B cell (primary cell): ENCODE results near the gene HOXA4. TPM values are rescaled to one million over a fixed set of nuclear protein-coding genes. Genes with fewer than 3 reads are reported as not detected.
A peak's percentile ranks its signal among the peaks of the same experiment; 100 is the strongest.

Experiments
- ATAC-seq: fragments of 200-7000 bp; cut with Tn5 transposase; one replicate; pipeline ENCODE4 v1.10.0; 2021; ENCODE audit warnings: low read depth, mild to moderate bottlenecking, moderate number of reproducible peaks, moderate library complexity
- CTCF ChIA-PET: fragments of 350-600 bp; sonication (Branson Sonifier 250); formaldehyde crosslinking; loops from one replicate; lab custom pipeline; 2021; ENCODE audit warnings: antibody characterized with exemption, inconsistent platforms; lab: Charles Lee
- POLR2A ChIA-PET: fragments of 350-600 bp; sonication (Branson Sonifier 250); formaldehyde crosslinking; loops from one replicate; lab custom pipeline; 2021; ENCODE audit warnings: antibody characterized with exemption; lab: Charles Lee
- DNase-seq: peaks from one replicate; pipeline ENCODE4 v3.0.0; 2013
- H2AFZ ChIP-seq: 2 replicates; pipeline ENCODE4 v1.6.1; 2012; ENCODE audit warnings: mild to moderate bottlenecking, low read depth, low read length; ENCODE audit not compliant: insufficient read depth, poor library complexity, severe bottlenecking
- H3K27ac ChIP-seq, 2 donors: 1 replicate in 1 of 2; 2 replicates in 1 of 2; pipeline ENCODE4 v1.5.1; 2012 to 2013; ENCODE audit warnings: low read length in 2 of 2, mild to moderate bottlenecking in 2 of 2, moderate library complexity in 1 of 2
- H3K27me3 ChIP-seq, 4 experiments: fragments of 200-600 bp in 1 of 4; sonication (generic) in 1 of 4; replicated peaks in 1 of 4; 1 replicate in 2 of 4; 2 replicates in 2 of 4; pipeline versions ENCODE4 v1.6.1 to v1.7.0; 2013 to 2016; ENCODE audit warnings: low read length in 3 of 4, mild to moderate bottlenecking in 2 of 4, mixed read lengths in 1 of 4, moderate library complexity in 1 of 4; ENCODE audit not compliant: insufficient read depth in 4 of 4, control insufficient read depth in 3 of 4; ENCODE audit errors: control extremely low read depth in 1 of 4
- H3K36me3 ChIP-seq, 2 experiments: replicated peaks in 1 of 2; 1 replicate in 1 of 2; 2 replicates in 1 of 2; pipeline versions ENCODE4 v1.6.1 to v1.7.1; 2013; ENCODE audit warnings: low read length in 1 of 2; ENCODE audit not compliant: insufficient read depth in 2 of 2, control insufficient read depth in 1 of 2; ENCODE audit errors: control extremely low read depth in 1 of 2, extremely low read depth in 1 of 2
- H3K4me1 ChIP-seq, 2 donors: fragments of 200-600 bp in 1 of 2; sonication (generic) in 1 of 2; 1 replicate in 1 of 2; 2 replicates in 1 of 2; pipeline versions ENCODE4 v1.5.1 to v1.6.1; 2013 to 2017; ENCODE audit warnings: low read length in 2 of 2; ENCODE audit not compliant: control insufficient read depth in 2 of 2, insufficient read depth in 2 of 2
- H3K4me2 ChIP-seq: replicated peaks from 2 replicates; pipeline ENCODE3; 2012; ENCODE audit warnings: mild to moderate bottlenecking, low read depth, low read length; ENCODE audit not compliant: poor library complexity, severe bottlenecking
- H3K4me3 ChIP-seq, 5 experiments: fragments of 200-600 bp in 1 of 5; sonication (generic) in 1 of 5; 1 replicate in 3 of 5; 2 replicates in 2 of 5; pipeline versions ENCODE4 v1.5.1 to v1.7.0; 2011 to 2016; ENCODE audit warnings: low read length in 4 of 5, mild to moderate bottlenecking in 4 of 5, low read depth in 2 of 5, control low read depth in 1 of 5, moderate library complexity in 1 of 5; ENCODE audit not compliant: insufficient read depth in 1 of 5; ENCODE audit errors: control extremely low read depth in 1 of 5, extremely low read depth in 1 of 5
- H3K79me2 ChIP-seq: fragments of 200-600 bp; sonication (generic); one replicate; pipeline ENCODE4 v1.6.0; 2016; ENCODE audit warnings: low read length; ENCODE audit not compliant: control insufficient read depth, insufficient read depth
- H3K9ac ChIP-seq: fragments of 200-600 bp; sonication (generic); 2 replicates; pipeline ENCODE4 v1.6.1; 2017; ENCODE audit warnings: mild to moderate bottlenecking, low read length, moderate library complexity
- H3K9me3 ChIP-seq, 3 donors: one replicate each; pipeline versions ENCODE4 v1.6.1 to v1.7.1; 2013; ENCODE audit warnings: low read length in 2 of 3; ENCODE audit not compliant: control insufficient read depth in 2 of 3, insufficient read depth in 1 of 3; ENCODE audit errors: control extremely low read depth in 1 of 3
- H4K20me1 ChIP-seq: 2 replicates; pipeline ENCODE4 v1.6.0; 2012; ENCODE audit warnings: mild to moderate bottlenecking, low read length; ENCODE audit not compliant: insufficient read depth, control insufficient read depth, poor library complexity, severe bottlenecking
- H3K27ac Mint-ChIP-seq: one replicate; pipeline ENCODE4 v1.8.0; 2021; ENCODE audit warnings: mixed read lengths
- H3K27me3 Mint-ChIP-seq: one replicate; pipeline ENCODE4 v1.8.0; 2021; ENCODE audit warnings: mixed read lengths
- H3K4me1 Mint-ChIP-seq: one replicate; pipeline ENCODE4 v1.8.0; 2021; ENCODE audit warnings: mixed read lengths
- H3K4me3 Mint-ChIP-seq: one replicate; pipeline ENCODE4 v1.8.0; 2021; ENCODE audit warnings: mixed read lengths
- H3K9me3 Mint-ChIP-seq: one replicate; pipeline ENCODE4 v1.8.0; 2022; ENCODE audit warnings: mixed read lengths; ENCODE audit not compliant: insufficient read depth
- EZH2 ChIP-seq: IDR thresholded peaks from 2 replicates; pipeline ENCODE4 v1.6.1; 2012; ENCODE audit warnings: borderline replicate concordance, low read depth, mild to moderate bottlenecking, moderate library complexity, low read length; ENCODE audit not compliant: insufficient read depth, poor library complexity, severe bottlenecking
- WGBS: methylation state at CpG from one replicate; pipeline ENCODE4 v1.1.5; 2013; ENCODE audit warnings: missing lambda C conversion rate; ENCODE audit not compliant: insufficient coverage; 5-methylcytosine and 5-hydroxymethylcytosine counted together
- intact Hi-C: fragments of 100-400 bp; cut with micrococcal nuclease; formaldehyde crosslinking; loops from one replicate; pipeline ENCODE4 v1.10.0; 2022
- polyA plus RNA-seq: library from polyadenylated mRNA; depleted of rRNA; stranded (reverse); fragments of >200 nt; gene quantifications from 2 replicates; pipeline ENCODE4 v1.2.3, GENCODE V29; 2012
- total RNA-seq, 2 donors: library from RNA; stranded (reverse); fragments of 120-200 nt in 1 of 2; gene quantifications; 1 replicate in 1 of 2; 2 replicates in 1 of 2; pipeline versions ENCODE4 v1.2.3 to v1.2.4, GENCODE V29; 2013 to 2022
- TF ChIP-seq, protein P1 (sequence below): fragments of 200-600 bp; IDR thresholded peaks from one replicate; pipeline ENCODE4 v1.8.0; 2022; ENCODE audit warnings: antibody characterized with exemption, mild to moderate bottlenecking

The HOXA4 gene
- total and polyA plus RNA-seq, 2 donors (not counting 1 experiment from before 2014, with no cell fraction given): 0.30 TPM; not detected in 1

DNA sequence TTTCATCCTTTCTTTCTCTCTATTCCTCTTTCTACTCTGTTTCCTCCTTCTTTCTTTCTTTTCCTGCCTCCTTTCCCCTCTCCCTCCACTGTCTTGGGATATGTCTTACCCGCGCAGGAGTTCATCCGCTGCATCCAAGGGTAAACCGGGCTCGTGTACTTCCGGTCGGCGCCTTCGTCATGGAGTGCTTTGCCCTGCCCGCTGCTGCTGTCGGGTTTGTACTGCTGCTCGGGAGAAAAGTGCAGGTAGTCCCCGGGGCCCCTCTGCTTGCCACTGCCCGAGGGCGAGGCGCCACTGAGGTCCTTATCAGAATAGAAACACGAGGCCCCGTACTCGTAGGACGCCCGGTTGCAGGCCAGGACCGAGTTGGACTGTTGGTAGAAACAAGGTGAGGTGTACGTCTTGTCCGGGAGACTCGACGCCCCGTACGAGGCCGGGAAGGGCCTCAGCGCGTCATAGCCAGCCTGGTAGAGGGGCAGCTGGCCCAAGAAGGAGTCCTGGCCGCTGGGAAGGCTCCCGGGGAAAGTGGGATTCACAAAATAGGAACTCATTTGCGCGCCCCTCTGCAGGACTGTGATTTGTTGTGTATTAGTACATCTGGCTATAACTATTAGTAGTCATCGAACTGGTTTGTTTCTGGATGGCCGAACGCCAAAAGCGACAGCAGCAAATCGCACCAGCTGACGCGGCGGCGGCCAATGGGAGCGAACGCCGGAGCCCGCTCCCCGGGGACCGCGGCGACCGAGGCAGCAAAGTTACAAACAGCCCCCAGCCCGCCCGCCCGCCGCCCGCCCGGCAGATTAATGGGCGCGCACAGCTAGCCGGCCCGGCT lies 16.9 kb upstream of the HOXA4 start, which contains the start of gene HOXA6:
Gene HOXA6, minus strand, starts transcription at position 576 of the 832 bp plus-strand sequence. Its CDS starts 25 bp downstream, at position 551.
- ChIA-PET POLR2A (no interaction called here), CTCF (interaction anchor here (1.2 to 6.9 kb wide), 5 partner anchors 15 to 465 kb away, joined by 3 to 52 read pairs (median 8); no protein-coding TSS in a partner anchor)
- peaks cover 45 to 47% of the 10 kb centered on the region in 2 donors for H3K4me1 ChIP-seq
- H3K27ac ChIP-seq: no peak within 1 kb of the TSS
- H4K20me1 ChIP-seq: no peaks in the 10 kb centered on the region
- Mint-ChIP-seq H3K9me3 (no peaks in the 10 kb centered on the region), H3K27ac (peak within 1 kb of the TSS; percentile 20), H3K4me3 (peak within 1 kb of the TSS; percentile 80), H3K27me3 (peaks cover 64% of the 10 kb centered on the region), H3K4me1 (peaks cover 36% of the 10 kb centered on the region)
- peak within 1 kb of the TSS in 4 of 5 experiments; percentile 2 to 30 (median 22) for H3K4me3 ChIP-seq
- intact Hi-C loops: no loop called here
- no peaks in the 10 kb centered on the region for H3K79me2 ChIP-seq
- peaks cover 0 to 89% (median 61%) of the 10 kb centered on the region in 4 experiments for H3K27me3 ChIP-seq
- no peaks in the 10 kb centered on the region for H3K36me3 ChIP-seq
- ATAC-seq: no peak
- 19% methylated on average over 63 of the region's 63 CpGs for WGBS
- H3K4me2 ChIP-seq: peak within 1 kb of the TSS; percentile 69
- DNase-seq: peak; percentile 44
- H3K9ac ChIP-seq: peak within 1 kb of the TSS; percentile 50
- TF ChIP-seq, protein P1, sequence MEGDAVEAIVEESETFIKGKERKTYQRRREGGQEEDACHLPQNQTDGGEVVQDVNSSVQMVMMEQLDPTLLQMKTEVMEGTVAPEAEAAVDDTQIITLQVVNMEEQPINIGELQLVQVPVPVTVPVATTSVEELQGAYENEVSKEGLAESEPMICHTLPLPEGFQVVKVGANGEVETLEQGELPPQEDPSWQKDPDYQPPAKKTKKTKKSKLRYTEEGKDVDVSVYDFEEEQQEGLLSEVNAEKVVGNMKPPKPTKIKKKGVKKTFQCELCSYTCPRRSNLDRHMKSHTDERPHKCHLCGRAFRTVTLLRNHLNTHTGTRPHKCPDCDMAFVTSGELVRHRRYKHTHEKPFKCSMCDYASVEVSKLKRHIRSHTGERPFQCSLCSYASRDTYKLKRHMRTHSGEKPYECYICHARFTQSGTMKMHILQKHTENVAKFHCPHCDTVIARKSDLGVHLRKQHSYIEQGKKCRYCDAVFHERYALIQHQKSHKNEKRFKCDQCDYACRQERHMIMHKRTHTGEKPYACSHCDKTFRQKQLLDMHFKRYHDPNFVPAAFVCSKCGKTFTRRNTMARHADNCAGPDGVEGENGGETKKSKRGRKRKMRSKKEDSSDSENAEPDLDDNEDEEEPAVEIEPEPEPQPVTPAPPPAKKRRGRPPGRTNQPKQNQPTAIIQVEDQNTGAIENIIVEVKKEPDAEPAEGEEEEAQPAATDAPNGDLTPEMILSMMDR: no peak
- TF ChIP-seq EZH2: peak; percentile 35
- H2AFZ ChIP-seq: peak within 1 kb of the TSS; percentile 47
- peaks cover 0 to 75% (median 0%) of the 10 kb centered on the region in 3 donors for H3K9me3 ChIP-seq
